Activated gamma-delta T cell (primary cell): ENCODE results near the gene LURAP1L.
"Not testable (repeated sequence)": the region's sequence is repeated elsewhere in the genome, so short reads cannot be mapped to it uniquely, and the experiment has no call there.

Experiments used
- DNase-seq: peaks from one replicate; lab custom pipeline; 2025; lab: John Stamatoyannopoulos, UW

Gene LURAP1L

DNA sequence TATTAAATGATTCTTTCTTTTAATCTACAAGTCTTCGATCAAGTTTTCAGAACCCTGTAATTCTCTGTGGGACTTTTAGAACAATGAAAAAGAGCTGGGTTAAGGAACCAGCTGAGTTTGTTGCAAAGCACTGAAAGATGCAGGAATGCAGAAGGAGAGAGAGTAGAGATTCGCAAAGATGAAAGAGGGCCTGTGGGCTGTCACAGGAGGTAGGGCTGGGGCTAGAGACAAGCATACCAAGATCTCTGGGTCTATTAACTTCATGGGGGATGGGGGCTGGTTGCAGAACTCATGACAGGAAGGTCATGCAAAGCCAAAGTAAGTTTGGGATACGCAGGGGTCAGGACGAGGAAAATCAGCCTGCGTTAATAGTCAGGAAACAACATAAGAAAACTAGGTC is 81.8 kb downstream of the LURAP1L start:
- no peak for DNase-seq

DNA sequence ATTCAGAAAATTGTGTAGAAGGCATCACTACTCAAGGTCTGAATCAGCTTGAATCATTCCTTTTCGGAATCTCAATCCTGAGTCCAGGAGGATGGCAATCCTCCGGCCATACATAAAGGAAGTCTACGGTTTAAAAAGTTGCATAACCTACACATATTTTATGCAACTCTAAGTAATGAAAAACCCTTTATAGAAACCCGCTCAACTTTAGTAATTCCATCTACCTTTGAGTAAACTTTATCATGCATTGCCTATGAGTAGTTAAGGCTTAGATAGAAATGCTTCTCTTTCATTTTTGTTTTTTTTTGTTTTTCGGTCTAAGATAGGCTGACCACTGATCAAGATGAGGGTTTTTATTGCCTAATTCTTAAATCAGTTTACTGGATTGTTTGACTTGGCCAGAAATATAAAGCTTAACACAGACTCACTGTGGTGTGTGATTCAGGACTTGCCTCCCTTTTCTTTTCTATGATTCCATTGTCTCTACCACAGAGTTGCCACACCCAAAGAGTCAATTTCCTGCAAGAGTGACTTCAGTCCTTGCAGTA is 85.0 kb downstream of the LURAP1L start:
- no peak for DNase-seq

DNA sequence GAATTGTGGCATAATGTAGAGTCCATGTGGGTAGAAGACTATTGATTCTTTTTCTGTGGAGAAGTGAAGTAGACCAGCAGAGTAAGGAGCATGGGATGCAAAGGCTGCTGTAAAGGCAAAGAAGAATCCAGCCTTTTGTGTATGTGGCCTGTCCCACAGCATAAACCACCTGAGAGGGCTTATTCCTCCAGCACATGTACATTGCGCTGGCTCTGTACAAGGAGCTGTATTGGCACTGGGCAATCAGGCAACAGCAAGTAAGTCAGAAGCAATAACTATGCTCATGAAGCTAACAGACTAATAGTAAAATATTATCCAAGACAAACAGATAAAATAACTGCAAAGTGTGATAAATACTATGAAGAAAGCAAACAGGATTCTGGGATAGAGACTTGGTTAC is 86.2 kb downstream of the LURAP1L start:
- no peak for DNase-seq

DNA sequence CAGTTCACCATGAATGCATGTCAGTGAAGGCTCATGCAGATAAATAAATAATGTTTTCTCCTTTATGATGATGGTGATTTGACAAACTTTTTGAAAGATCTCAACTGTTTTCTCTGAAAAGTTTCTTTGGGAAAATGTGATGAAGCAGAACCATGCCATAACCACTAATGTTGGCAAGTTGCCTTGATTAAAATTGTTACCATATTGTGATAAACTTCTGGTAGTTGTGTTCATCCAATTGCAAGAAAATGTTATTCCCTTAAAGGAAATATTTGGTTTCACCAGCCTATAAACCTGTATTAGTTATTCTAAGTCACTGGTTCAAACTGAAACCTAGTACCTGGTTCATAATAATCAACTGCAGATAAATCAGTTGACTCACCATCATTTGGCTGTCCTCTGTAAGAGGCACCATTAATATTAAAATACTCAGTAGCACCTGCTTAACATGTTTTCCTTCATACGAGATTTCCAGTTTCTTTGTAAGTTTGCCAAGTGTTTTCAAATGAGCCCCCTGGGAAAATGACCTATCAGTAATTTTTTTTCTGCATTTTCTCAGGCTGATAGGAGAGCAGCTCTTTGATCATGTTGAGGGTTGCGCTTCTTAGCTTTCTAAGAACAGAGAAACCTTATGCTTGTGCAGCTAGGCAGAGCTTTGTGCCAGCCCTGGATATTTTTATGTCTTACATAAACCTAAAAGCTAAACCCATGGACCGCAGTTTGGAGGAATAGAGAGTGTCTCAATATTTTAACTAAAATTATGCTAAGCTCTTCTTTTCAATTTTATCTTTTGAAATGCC is 88.0 kb downstream of the LURAP1L start:
- no peak for DNase-seq

DNA sequence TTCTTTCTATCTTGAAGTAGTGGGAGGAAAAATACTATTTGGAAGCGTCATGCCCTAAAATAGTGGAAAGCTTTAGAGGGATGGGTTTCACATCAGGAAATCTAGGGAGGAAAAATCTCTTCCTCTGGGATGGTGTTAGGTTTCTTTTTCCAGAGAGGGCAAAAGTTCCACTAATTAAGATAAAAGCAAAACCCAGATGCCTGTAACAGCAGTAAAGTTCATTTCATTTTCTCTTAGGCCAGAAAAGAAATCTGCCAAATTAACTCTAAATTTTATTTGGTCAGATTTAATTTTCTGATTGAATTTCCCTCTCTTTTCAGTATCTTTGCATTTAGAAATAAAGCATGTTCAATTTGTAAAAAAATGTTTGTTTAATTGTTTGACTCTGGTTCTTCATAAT is 88.8 kb downstream of the LURAP1L start:
- no peak for DNase-seq

DNA sequence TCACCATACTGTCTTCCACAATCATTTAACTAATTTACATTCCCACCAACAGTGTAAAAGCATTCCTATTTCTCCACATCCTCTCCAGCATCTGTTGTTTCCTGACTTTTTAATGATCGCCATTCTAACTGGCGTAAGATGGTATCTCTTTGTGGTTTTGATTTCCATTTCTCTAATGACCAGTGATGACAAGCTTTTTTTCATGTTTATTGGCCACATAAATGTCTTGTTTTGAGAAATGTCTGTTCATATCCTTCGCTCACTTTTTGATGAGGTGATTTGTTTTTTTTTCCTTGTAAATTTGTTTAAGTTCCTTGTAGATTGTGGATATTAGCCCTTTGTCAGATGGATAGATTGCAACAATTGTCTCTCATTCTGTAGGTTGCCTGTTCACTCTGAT is 90.6 kb downstream of the LURAP1L start:
- not testable (repeated sequence) for DNase-seq
